HUES64 (cell line): ENCODE results near the gene RBSN.

Experiments used
- H3K27ac ChIP-seq: 2 replicates; pipeline ENCODE4 v1.7.0; 2013; ENCODE audit warnings: low read depth, low read length, inconsistent platforms
- H3K27me3 ChIP-seq: 2 replicates; pipeline ENCODE4 v1.6.1; 2013; ENCODE audit warnings: mild to moderate bottlenecking, low read length; ENCODE audit not compliant: insufficient read depth
- H3K36me3 ChIP-seq: 2 replicates; pipeline ENCODE4 v1.6.1; 2013; ENCODE audit warnings: mild to moderate bottlenecking, low read length; ENCODE audit not compliant: insufficient read depth
- H3K4me1 ChIP-seq: 2 replicates; pipeline ENCODE4 v1.6.1; 2013; ENCODE audit warnings: mild to moderate bottlenecking, low read length, moderate library complexity; ENCODE audit not compliant: insufficient read depth
- H3K4me3 ChIP-seq: 2 replicates; pipeline ENCODE4 v1.5.1; 2013; ENCODE audit warnings: mild to moderate bottlenecking, low read length, moderate library complexity
- H3K9ac ChIP-seq: 2 replicates; pipeline ENCODE4 v1.6.1; 2013; ENCODE audit warnings: mild to moderate bottlenecking, low read depth, low read length
- H3K9me3 ChIP-seq: 2 replicates; pipeline ENCODE4 v1.6.1; 2013; ENCODE audit warnings: low read depth, low read length; ENCODE audit not compliant: insufficient read depth
- WGBS: fragments of 150-250, 120-280 bp; methylation state at CpG from one replicate; pipeline ENCODE4 v1.1.7; 2013; ENCODE audit warnings: missing lambda C conversion rate; 5-methylcytosine and 5-hydroxymethylcytosine counted together

RBSN gene

GRCh38 chr3:15056676-15057404, 42.1 kb downstream of the RBSN start:
- no peaks in the 10 kb centered on the region for H3K4me1 ChIP-seq
- H3K4me3 ChIP-seq: no peak overlapping the region
- no peaks in the 10 kb centered on the region for H3K9me3 ChIP-seq
- H3K36me3 ChIP-seq: peaks cover 65% of the 10 kb centered on the region
- H3K27ac ChIP-seq: no peak overlapping the region
- 96% methylated on average over 19 of the region's 19 CpGs for WGBS
- no peak overlapping the region for H3K9ac ChIP-seq
- no peaks in the 10 kb centered on the region for H3K27me3 ChIP-seq

GRCh38 chr3:15055019-15055557, 43.9 kb downstream of the RBSN start:
- Histone ChIP-seq H3K9ac (no peak overlapping the region), H3K36me3 (peaks cover 77% of the 10 kb centered on the region), H3K4me3 (no peak overlapping the region), H3K27ac (no peak overlapping the region), H3K9me3 (no peaks in the 10 kb centered on the region), H3K4me1 (no peaks in the 10 kb centered on the region), H3K27me3 (no peaks in the 10 kb centered on the region)
- 91% methylated on average over 8 of the region's 8 CpGs for WGBS

- H3K27ac ChIP-seq: no peak overlapping the region
- H3K9ac ChIP-seq: no peak overlapping the region
- no peak overlapping the region for H3K4me3 ChIP-seq
- 92% methylated on average over 4 of the region's 4 CpGs for WGBS
- H3K9me3 ChIP-seq: no peaks in the 10 kb centered on the region
- H3K4me1 ChIP-seq: no peaks in the 10 kb centered on the region
- peaks cover 78% of the 10 kb centered on the region for H3K36me3 ChIP-seq
- H3K27me3 ChIP-seq: no peaks in the 10 kb centered on the region
Measured at GRCh38 chr3:15053541-15053940, 45.4 kb downstream of the RBSN start.

- Histone ChIP-seq H3K4me1 (no peaks in the 10 kb centered on the region), H3K27ac (no peak overlapping the region; the same call in 1 of the 2 replicates), H3K9me3 (no peaks in the 10 kb centered on the region), H3K36me3 (peaks cover 80% of the 10 kb centered on the region), H3K4me3 (no peak overlapping the region), H3K27me3 (no peaks in the 10 kb centered on the region), H3K9ac (no peak overlapping the region)
- 93% methylated on average over 14 of the region's 14 CpGs for WGBS
Measured at GRCh38 chr3:15052335-15053242, 46.4 kb downstream of the RBSN start.

- H3K4me3 ChIP-seq: no peak overlapping the region
- no peak overlapping the region for H3K9ac ChIP-seq
- 73% methylated on average over 1 of the region's 1 CpG for WGBS
- H3K4me1 ChIP-seq: no peaks in the 10 kb centered on the region
- H3K9me3 ChIP-seq: no peaks in the 10 kb centered on the region
- H3K27ac ChIP-seq: no peak overlapping the region; the same call in 1 of the 2 replicates
- H3K27me3 ChIP-seq: no peaks in the 10 kb centered on the region
- peaks cover 80% of the 10 kb centered on the region for H3K36me3 ChIP-seq
Measured at GRCh38 chr3:15051531-15051930, 47.4 kb downstream of the RBSN start.

GRCh38 chr3:15050405-15051092, 48.4 kb downstream of the RBSN start:
- Histone ChIP-seq H3K36me3 (peaks cover 85% of the 10 kb centered on the region), H3K9ac (no peak overlapping the region)

GRCh38 chr3:15049584-15049983, 49.4 kb downstream of the RBSN start:
- H3K4me1 ChIP-seq: no peaks in the 10 kb centered on the region
- WGBS: 97% methylated on average over 2 of the region's 2 CpGs
- H3K27me3 ChIP-seq: no peaks in the 10 kb centered on the region
- H3K36me3 ChIP-seq: peaks cover 89% of the 10 kb centered on the region
- no peak overlapping the region for H3K9ac ChIP-seq
- no peak overlapping the region for H3K4me3 ChIP-seq
- no peak overlapping the region for H3K27ac ChIP-seq
- H3K9me3 ChIP-seq: no peaks in the 10 kb centered on the region

More at GRCh38 chr3:15050405-15051092, 48.4 kb downstream of the RBSN start:
- Histone ChIP-seq H3K27me3 (no peaks in the 10 kb centered on the region), H3K4me3 (no peak overlapping the region), H3K4me1 (no peaks in the 10 kb centered on the region), H3K27ac (no peak overlapping the region), H3K9me3 (no peaks in the 10 kb centered on the region)
- 94% methylated on average over 3 of the region's 3 CpGs for WGBS

GRCh38 chr3:15045667-15046066, 53.3 kb downstream of the RBSN start:
- H3K4me1 ChIP-seq: no peaks in the 10 kb centered on the region
- no peak overlapping the region for H3K9ac ChIP-seq
- H3K4me3 ChIP-seq: no peak overlapping the region
- WGBS: 90% methylated on average over 1 of the region's 1 CpG
- no peak overlapping the region for H3K27ac ChIP-seq
- peaks cover 100% of the 10 kb centered on the region for H3K36me3 ChIP-seq
- H3K27me3 ChIP-seq: no peaks in the 10 kb centered on the region
- H3K9me3 ChIP-seq: no peaks in the 10 kb centered on the region

- 95% methylated on average over 7 of the region's 7 CpGs for WGBS
- Histone ChIP-seq H3K36me3 (peaks cover 100% of the 10 kb centered on the region), H3K9ac (no peak overlapping the region), H3K4me1 (no peaks in the 10 kb centered on the region), H3K27ac (no peak overlapping the region), H3K27me3 (no peaks in the 10 kb centered on the region), H3K9me3 (no peaks in the 10 kb centered on the region), H3K4me3 (no peak overlapping the region)
Measured at GRCh38 chr3:15044326-15044725, 54.6 kb downstream of the RBSN start.

GRCh38 chr3:15043408-15044171, 55.4 kb downstream of the RBSN start:
- Histone ChIP-seq H3K27me3 (no peaks in the 10 kb centered on the region), H3K27ac (no peak overlapping the region), H3K36me3 (peaks cover 100% of the 10 kb centered on the region), H3K9me3 (no peaks in the 10 kb centered on the region), H3K9ac (no peak overlapping the region), H3K4me1 (no peaks in the 10 kb centered on the region), H3K4me3 (no peak overlapping the region)
- WGBS: 93% methylated on average over 11 of the region's 11 CpGs
